GM18909 (cell line): Measurements from ENCODE around the gene NBPF8.
"Not testable (repeated sequence)": the region's sequence is repeated elsewhere in the genome, so short reads cannot be mapped to it uniquely, and the experiment has no call there.

Experiments
- ATAC-seq: cut with Tn5 transposase; IDR thresholded peaks from one replicate; pipeline ENCODE4 v1.9.1; 2021; ENCODE audit warnings: mild to moderate bottlenecking; ENCODE audit not compliant: unreplicated experiment, poor library complexity

The NBPF8 gene

GRCh38 chr1:120414911-120415480 lies at the start of gene NBPF8:
TSS of gene NBPF8 (plus strand) at chr1:120415035. CDS start at chr1:120436523, 21,488 bp downstream.
- ATAC-seq = peak; percentile 99

- ATAC-seq = not testable (repeated sequence)
These were observed 47.1 kb upstream of the NBPF8 start for GRCh38 chr1:120367709-120368108.

GRCh38 chr1:120386651-120387050 lies 28.2 kb upstream of the NBPF8 start:
- ATAC-seq = not testable (repeated sequence)

- ATAC-seq = not testable (repeated sequence)
These were observed 26.2 kb upstream of the NBPF8 start for GRCh38 chr1:120388597-120389126.

GRCh38 chr1:120391365-120391764 lies 23.5 kb upstream of the NBPF8 start:
- ATAC-seq = not testable (repeated sequence)

- ATAC-seq = not testable (repeated sequence)
These were observed 21.3 kb upstream of the NBPF8 start for GRCh38 chr1:120393316-120394232.

GRCh38 chr1:120405348-120405747 lies 9.5 kb upstream of the NBPF8 start:
- not testable (repeated sequence) for ATAC-seq

- ATAC-seq = peak; percentile 25
These were observed 384 bp upstream of the NBPF8 start for GRCh38 chr1:120414451-120414850.

GRCh38 chr1:120415492-120415961 lies 692 bp downstream of the NBPF8 start:
- peak; percentile 28 for ATAC-seq

GRCh38 chr1:120425063-120425462 lies 10.2 kb downstream of the NBPF8 start:
- ATAC-seq = not testable (repeated sequence)

- ATAC-seq = not testable (repeated sequence)
These were observed 16.8 kb downstream of the NBPF8 start for GRCh38 chr1:120431626-120432025.

GRCh38 chr1:120433831-120434230 lies 19.0 kb downstream of the NBPF8 start:
- not testable (repeated sequence) for ATAC-seq

- ATAC-seq = not testable (repeated sequence)
These were observed 34.3 kb downstream of the NBPF8 start for GRCh38 chr1:120449124-120449523.
